ENCODE results near the gene PLPP6.

PLPP6 gene

DNA sequence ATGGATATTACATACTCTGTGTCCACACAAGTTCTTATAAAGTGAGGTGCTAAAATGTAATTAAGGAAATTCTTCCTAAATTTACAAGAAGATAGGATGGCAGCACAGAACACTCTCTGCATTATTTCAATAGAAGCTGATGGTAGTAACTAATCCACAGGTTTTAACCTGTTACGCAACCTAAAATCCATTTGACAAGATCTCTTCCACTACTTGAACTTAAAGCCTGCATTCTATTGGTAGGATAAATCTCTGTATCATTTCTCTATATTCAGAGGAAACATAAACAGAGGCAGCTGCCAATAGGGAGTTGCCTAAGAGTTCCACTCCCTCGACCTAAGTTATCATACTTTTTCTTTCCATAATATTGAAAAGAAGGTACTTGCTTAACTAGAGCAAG lies 38.8 kb downstream of the PLPP6 start:
- peak; percentile 89 for DNase-seq

DNA sequence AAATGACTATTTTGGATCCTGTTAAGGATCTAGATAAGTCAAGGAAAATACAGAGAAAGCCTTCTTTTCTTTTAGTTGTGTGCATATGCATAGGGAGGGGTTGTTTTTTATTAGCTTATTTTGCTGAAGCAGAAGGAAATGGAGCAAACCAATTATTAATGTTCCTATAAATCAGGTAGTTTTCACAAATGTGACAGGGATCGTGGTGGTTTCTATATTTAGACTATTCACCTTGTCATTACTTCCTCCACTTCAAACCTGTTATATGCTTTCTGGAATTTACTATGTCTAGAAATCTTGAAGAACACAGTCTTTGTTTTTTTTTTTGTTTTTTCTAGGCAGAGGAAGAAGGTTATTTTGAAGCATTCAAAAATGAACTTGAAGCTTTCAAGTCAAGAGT lies 39.4 kb downstream of the PLPP6 start:
- DNase-seq = no peak

- DNase-seq = no peak
Observed at GRCh38 chr9:4704129-4704528, 42.0 kb downstream of the PLPP6 start.

- DNase-seq = no peak
Observed at GRCh38 chr9:4706021-4706420, 43.9 kb downstream of the PLPP6 start.

DNA sequence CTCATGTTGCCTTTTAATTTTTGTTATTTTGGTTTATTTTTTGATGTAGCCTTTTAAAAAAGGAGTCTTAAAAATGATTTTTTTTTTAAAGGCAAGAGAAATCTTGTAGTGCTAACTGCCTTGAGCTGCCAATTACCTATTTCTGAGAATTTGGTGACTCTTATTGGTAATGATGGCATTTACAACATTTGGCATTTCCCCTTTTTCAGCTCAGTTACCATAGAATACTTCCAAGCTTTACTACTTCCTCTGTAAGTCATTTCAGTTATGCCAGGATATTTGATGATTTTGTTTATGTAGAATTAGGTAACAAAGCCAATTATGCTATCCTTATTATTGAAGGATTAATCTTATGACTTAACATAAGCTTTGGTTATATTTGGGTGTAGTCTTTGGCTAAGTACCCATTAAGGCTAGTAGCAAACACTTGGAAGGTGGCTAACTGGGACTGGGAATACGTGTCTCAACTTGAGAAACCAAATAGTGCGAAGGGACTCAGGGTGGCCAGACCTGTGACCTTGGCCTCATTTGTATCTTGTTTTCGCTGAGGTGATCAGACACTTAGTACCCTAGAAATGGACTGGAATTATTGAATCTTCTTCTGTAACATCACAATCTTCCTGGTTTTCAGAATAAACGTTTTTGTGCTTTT lies 45.0 kb downstream of the PLPP6 start:
- peak; percentile 100 for DNase-seq

DNA sequence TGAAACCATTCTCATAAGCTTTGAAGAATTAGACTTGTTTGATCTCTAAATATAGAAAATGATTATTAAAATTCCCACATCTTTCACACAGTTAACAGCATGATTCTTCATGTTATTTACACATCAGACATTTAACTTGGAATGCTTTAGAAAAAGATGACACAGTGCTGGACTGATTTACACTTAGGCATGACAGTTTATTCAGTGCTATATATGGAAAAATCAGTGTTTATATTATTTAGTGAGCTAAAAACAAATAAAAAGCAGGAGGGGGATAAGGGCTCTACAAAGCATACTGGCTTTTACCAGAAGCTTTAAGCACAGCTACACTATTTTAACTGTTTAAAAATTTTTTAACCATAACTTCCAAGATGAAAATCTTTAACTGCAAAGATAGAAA lies 47.3 kb downstream of the PLPP6 start:
- no peak for DNase-seq

DNA sequence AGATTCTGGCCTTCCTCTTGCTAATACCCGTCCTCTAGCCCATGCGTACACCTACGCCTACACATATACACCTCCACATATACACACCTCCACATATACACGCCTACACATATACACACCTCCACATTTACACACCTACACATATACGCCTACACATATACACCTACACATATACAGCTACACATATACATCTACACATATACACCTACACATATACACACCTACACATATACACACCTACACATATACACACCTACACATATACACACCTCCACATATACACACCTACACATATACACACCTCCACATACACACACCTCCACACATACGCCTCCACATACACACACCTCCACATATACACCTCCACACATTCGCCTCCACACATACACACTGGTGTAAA lies 51.8 kb downstream of the PLPP6 start:
- DNase-seq = no peak

GRCh38 chr9:4714266-4715016 lies 52.3 kb downstream of the PLPP6 start:
- no peak for DNase-seq
